Neural progenitor cell (in vitro differentiated cells): ENCODE data around the gene NPRL2.

ENCODE experiments used
- CTCF ChIP-seq: fragments of 200-600 bp; sonication (generic); IDR thresholded peaks from 2 replicates; pipeline ENCODE4 v1.5.1; 2017; ENCODE audit warnings: antibody characterized with exemption, mild to moderate bottlenecking
- EZH2 ChIP-seq: fragments of 200-600 bp; sonication (generic); IDR thresholded peaks from 2 replicates; pipeline ENCODE4 v1.6.1; 2017; ENCODE audit warnings: antibody characterized with exemption, mild to moderate bottlenecking, moderate library complexity
- EZH2phosphoT487 ChIP-seq: fragments of 200-600 bp; sonication (generic); IDR thresholded peaks from 2 replicates; pipeline ENCODE4 v1.6.1; 2017; ENCODE audit warnings: antibody characterized with exemption

DNA sequence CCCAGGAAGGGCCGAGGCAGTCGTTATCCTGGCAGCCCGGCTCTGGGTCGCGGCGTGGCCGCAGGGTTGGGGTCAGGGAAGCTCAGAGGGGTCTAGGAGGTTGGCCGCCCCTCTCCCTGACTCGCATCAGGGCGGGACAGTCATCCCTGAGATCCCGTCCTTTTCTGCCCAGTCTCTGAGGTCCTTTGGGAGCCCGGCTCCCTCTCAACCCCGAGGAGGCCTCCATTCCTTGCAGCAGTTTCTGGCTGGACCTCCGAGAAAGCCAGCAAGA lies 28.5 kb downstream of the NPRL2 start:
- TF ChIP-seq CTCF (no peak), EZH2 (no peak), EZH2phosphoT487 (no peak)
